Retina (tissue), 1 donor: ENCODE results near the gene NOBOX.
"Not testable (repeated sequence)": the region's sequence is repeated elsewhere in the genome, so short reads cannot be mapped to it uniquely, and the experiment has no call there.

Source experiments
- DNase-seq: peaks from one replicate; pipeline ENCODE4 v3.0.0-alpha.2; 2016

NOBOX gene

GRCh38 chr7:144391014-144391413, 12.5 kb downstream of the NOBOX start:
- peak; percentile 15 for DNase-seq

GRCh38 chr7:144390481-144390880, 13.0 kb downstream of the NOBOX start:
- peak; percentile 34 for DNase-seq

GRCh38 chr7:144388950-144389349, 14.5 kb downstream of the NOBOX start:
- DNase-seq = no peak

GRCh38 chr7:144386741-144387140, 16.8 kb downstream of the NOBOX start:
- no peak for DNase-seq

- DNase-seq = no peak
Observed at GRCh38 chr7:144384555-144385245, 18.8 kb downstream of the NOBOX start.

- DNase-seq = no peak
Observed at GRCh38 chr7:144384071-144384470, 19.4 kb downstream of the NOBOX start.

- no peak for DNase-seq
Observed at GRCh38 chr7:144379776-144380384, 23.6 kb downstream of the NOBOX start.

- no peak for DNase-seq
Observed at GRCh38 chr7:144378651-144379050, 24.8 kb downstream of the NOBOX start.

GRCh38 chr7:144369221-144369620, 34.3 kb downstream of the NOBOX start:
- DNase-seq = not testable (repeated sequence)

- not testable (repeated sequence) for DNase-seq
Observed at GRCh38 chr7:144367250-144367649, 36.2 kb downstream of the NOBOX start.

GRCh38 chr7:144365523-144365922, 38.0 kb downstream of the NOBOX start:
- not testable (repeated sequence) for DNase-seq

GRCh38 chr7:144362061-144362460, 41.4 kb downstream of the NOBOX start:
- DNase-seq = not testable (repeated sequence)

GRCh38 chr7:144356860-144357259, 46.6 kb downstream of the NOBOX start:
- DNase-seq = not testable (repeated sequence)

- DNase-seq = not testable (repeated sequence)
Observed at GRCh38 chr7:144356185-144356584, 47.3 kb downstream of the NOBOX start.

- DNase-seq = not testable (repeated sequence)
Observed at GRCh38 chr7:144355176-144355822, 48.2 kb downstream of the NOBOX start, which contains the start of gene ARHGEF5. TSS of gene ARHGEF5 (plus strand) at chr7:144355402. CDS start at chr7:144362670, 7,268 bp downstream.

- not testable (repeated sequence) for DNase-seq
Observed at GRCh38 chr7:144351667-144352066, 51.8 kb downstream of the NOBOX start.

- DNase-seq = not testable (repeated sequence)
Observed at GRCh38 chr7:144348625-144349024, 54.9 kb downstream of the NOBOX start.
